ENCODE measurements around the gene DBT.

DNA sequence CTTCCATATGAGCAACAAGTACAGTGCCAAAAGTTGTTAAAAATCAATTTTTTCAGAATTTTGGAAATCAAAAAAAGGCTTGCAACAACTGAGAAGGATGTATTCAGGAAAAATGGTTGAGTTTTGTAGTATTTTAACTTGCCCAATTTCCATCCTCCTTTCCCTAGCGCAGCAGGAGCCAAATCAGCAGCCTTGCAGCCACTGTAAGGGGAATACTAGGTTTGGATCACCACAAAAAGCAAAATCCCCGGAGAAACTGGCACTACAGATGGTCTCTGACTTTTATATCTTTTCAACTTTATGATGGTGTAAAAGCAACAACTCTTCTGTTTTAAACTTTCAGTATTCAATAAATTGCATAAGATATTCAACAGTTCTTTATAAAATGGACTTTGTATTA is 17.9 kb downstream of the DBT start:
- TF ChIP-seq, protein P1, sequence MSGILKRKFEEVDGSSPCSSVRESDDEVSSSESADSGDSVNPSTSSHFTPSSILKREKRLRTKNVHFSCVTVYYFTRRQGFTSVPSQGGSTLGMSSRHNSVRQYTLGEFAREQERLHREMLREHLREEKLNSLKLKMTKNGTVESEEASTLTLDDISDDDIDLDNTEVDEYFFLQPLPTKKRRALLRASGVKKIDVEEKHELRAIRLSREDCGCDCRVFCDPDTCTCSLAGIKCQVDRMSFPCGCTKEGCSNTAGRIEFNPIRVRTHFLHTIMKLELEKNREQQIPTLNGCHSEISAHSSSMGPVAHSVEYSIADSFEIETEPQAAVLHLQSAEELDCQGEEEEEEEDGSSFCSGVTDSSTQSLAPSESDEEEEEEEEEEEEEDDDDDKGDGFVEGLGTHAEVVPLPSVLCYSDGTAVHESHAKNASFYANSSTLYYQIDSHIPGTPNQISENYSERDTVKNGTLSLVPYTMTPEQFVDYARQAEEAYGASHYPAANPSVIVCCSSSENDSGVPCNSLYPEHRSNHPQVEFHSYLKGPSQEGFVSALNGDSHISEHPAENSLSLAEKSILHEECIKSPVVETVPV (CRISPR knock-in tag; IDR thresholded peaks at IDR 0.05) = no peak
- TF ChIP-seq, protein P2, sequence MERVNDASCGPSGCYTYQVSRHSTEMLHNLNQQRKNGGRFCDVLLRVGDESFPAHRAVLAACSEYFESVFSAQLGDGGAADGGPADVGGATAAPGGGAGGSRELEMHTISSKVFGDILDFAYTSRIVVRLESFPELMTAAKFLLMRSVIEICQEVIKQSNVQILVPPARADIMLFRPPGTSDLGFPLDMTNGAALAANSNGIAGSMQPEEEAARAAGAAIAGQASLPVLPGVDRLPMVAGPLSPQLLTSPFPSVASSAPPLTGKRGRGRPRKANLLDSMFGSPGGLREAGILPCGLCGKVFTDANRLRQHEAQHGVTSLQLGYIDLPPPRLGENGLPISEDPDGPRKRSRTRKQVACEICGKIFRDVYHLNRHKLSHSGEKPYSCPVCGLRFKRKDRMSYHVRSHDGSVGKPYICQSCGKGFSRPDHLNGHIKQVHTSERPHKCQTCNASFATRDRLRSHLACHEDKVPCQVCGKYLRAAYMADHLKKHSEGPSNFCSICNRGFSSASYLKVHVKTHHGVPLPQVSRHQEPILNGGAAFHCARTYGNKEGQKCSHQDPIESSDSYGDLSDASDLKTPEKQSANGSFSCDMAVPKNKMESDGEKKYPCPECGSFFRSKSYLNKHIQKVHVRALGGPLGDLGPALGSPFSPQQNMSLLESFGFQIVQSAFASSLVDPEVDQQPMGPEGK (CRISPR knock-in tag; IDR thresholded peaks at IDR 0.05; ENCODE audit: borderline replicate concordance) = no peak

Measured in SK-N-SH treated with all-trans-retinoic acid at 6 μM for 48 hours (cell line).